CD14-positive monocyte (primary cell): ENCODE results near the gene ENOSF1. TPM values are rescaled to one million over a fixed set of nuclear protein-coding genes. Genes with fewer than 3 reads are reported as not detected.

Source experiments
- DNase-seq, 3 donors: peaks; one replicate each; pipeline ENCODE4 v3.0.0-alpha.2; 2011 to 2022
- H2AFZ ChIP-seq: 2 replicates; pipeline ENCODE4 v1.6.0; 2012; ENCODE audit warnings: mild to moderate bottlenecking, low read depth, low read length, inconsistent platforms; ENCODE audit not compliant: insufficient read depth, poor library complexity, severe bottlenecking
- H3K27ac ChIP-seq, 2 donors: 1 replicate in 1 of 2; 2 replicates in 1 of 2; pipeline ENCODE4 v1.5.1; 2012 to 2013; ENCODE audit warnings: low read length in 2 of 2, control low read depth in 1 of 2, inconsistent platforms in 1 of 2, low read depth in 1 of 2, mild to moderate bottlenecking in 1 of 2
- H3K27me3 ChIP-seq, 2 donors: one replicate each; pipeline versions ENCODE4 v1.6.0 to v1.6.1; 2011 to 2013; ENCODE audit warnings: low read length in 2 of 2; ENCODE audit not compliant: control insufficient read depth in 2 of 2, insufficient read depth in 2 of 2
- H3K36me3 ChIP-seq, 2 donors: replicated peaks in 1 of 2; 1 replicate in 1 of 2; 2 replicates in 1 of 2; pipeline versions ENCODE4 v1.5.1 to v1.6.1; 2012 to 2013; ENCODE audit warnings: low read length in 2 of 2, control low read depth in 1 of 2, inconsistent platforms in 1 of 2, mild to moderate bottlenecking in 1 of 2; ENCODE audit not compliant: insufficient read depth in 2 of 2, control insufficient read depth in 1 of 2
- H3K4me1 ChIP-seq, 2 donors: 1 replicate in 1 of 2; 2 replicates in 1 of 2; pipeline versions ENCODE4 v1.5.1 to v1.6.1; 2012 to 2013; ENCODE audit warnings: low read length in 2 of 2, control low read depth in 1 of 2, inconsistent platforms in 1 of 2, mild to moderate bottlenecking in 1 of 2, moderate library complexity in 1 of 2; ENCODE audit not compliant: insufficient read depth in 2 of 2, control insufficient read depth in 1 of 2
- H3K4me2 ChIP-seq: replicated peaks from 2 replicates; pipeline ENCODE3; 2012; ENCODE audit warnings: low read length, moderate library complexity, mild to moderate bottlenecking; ENCODE audit not compliant: poor library complexity, severe bottlenecking; ENCODE audit errors: extremely low read depth
- H3K4me3 ChIP-seq, 3 experiments: fragments of 200-600 bp in 1 of 3; sonication (generic) in 1 of 3; replicated peaks in 1 of 3; 1 replicate in 2 of 3; 2 replicates in 1 of 3; pipeline ENCODE4 v1.5.1; 2011 to 2013; ENCODE audit warnings: low read length in 3 of 3, mild to moderate bottlenecking in 3 of 3, control low read depth in 2 of 3, low read depth in 2 of 3, inconsistent platforms in 1 of 3, moderate library complexity in 1 of 3
- H3K79me2 ChIP-seq: 2 replicates; pipeline ENCODE4 v1.6.0; 2012; ENCODE audit warnings: mild to moderate bottlenecking, control low read depth, inconsistent platforms, low read length, moderate library complexity; ENCODE audit not compliant: insufficient read depth
- H3K9ac ChIP-seq: 2 replicates; pipeline ENCODE4 v1.6.0; 2017; ENCODE audit warnings: low read length, mild to moderate bottlenecking; ENCODE audit not compliant: insufficient read depth, poor library complexity, severe bottlenecking
- H3K9me3 ChIP-seq, 2 donors: replicated peaks in 1 of 2; 1 replicate in 1 of 2; 2 replicates in 1 of 2; pipeline versions ENCODE4 v1.5.1 to v1.6.1; 2012 to 2013; ENCODE audit warnings: low read length in 2 of 2, control low read depth in 1 of 2; ENCODE audit not compliant: control insufficient read depth in 1 of 2, insufficient read depth in 1 of 2
- H4K20me1 ChIP-seq: 2 replicates; pipeline ENCODE4 v1.6.0; 2012; ENCODE audit warnings: mild to moderate bottlenecking, low read length, control low read depth, moderate library complexity; ENCODE audit not compliant: insufficient read depth
- H3K27ac Mint-ChIP-seq, 7 donors: one replicate each; pipeline ENCODE4 v1.8.0; 2020; ENCODE audit warnings: mild to moderate bottlenecking in 7 of 7, mixed read lengths in 7 of 7, moderate library complexity in 6 of 7, inconsistent platforms in 2 of 7
- H3K27me3 Mint-ChIP-seq, 3 donors: one replicate each; pipeline ENCODE4 v1.8.0; 2021 to 2022; ENCODE audit warnings: low read depth in 3 of 3, mild to moderate bottlenecking in 3 of 3, mixed read lengths in 3 of 3, moderate library complexity in 3 of 3, inconsistent platforms in 1 of 3
- H3K36me3 Mint-ChIP-seq, 2 donors: one replicate each; pipeline ENCODE4 v1.8.0; 2020; ENCODE audit warnings: mixed read lengths in 2 of 2, inconsistent platforms in 1 of 2, mild to moderate bottlenecking in 1 of 2
- H3K4me1 Mint-ChIP-seq: one replicate; pipeline ENCODE4 v1.8.0; 2020; ENCODE audit warnings: mild to moderate bottlenecking, mixed read lengths
- H3K4me3 Mint-ChIP-seq, 2 donors: one replicate each; pipeline ENCODE4 v1.8.0; 2020; ENCODE audit warnings: mild to moderate bottlenecking in 2 of 2, mixed read lengths in 2 of 2, moderate library complexity in 1 of 2
- H3K9me3 Mint-ChIP-seq, 7 donors: one replicate each; pipeline ENCODE4 v1.8.0; 2020 to 2022; ENCODE audit warnings: mixed read lengths in 7 of 7, mild to moderate bottlenecking in 6 of 7, moderate library complexity in 6 of 7, inconsistent platforms in 2 of 7
- WGBS: methylation state at CpG from one replicate; pipeline ENCODE4 v1.1.5; 2013; ENCODE audit warnings: missing lambda C conversion rate; ENCODE audit not compliant: insufficient coverage; 5-methylcytosine and 5-hydroxymethylcytosine counted together
- intact Hi-C, 2 donors: fragments of 100-400 bp; cut with micrococcal nuclease; formaldehyde crosslinking; loops; one replicate each; pipeline versions ENCODE4 v1.15.0 to v1.15.1; 2023
- polyA plus RNA-seq, 3 donors: library from polyadenylated mRNA; depleted of rRNA in 1 of 3; unstranded in 2 of 3; stranded (reverse) in 1 of 3; fragments of 300-500 nt in 2 of 3; fragments of >200 nt in 1 of 3; fragmentation: Illumina TruSeq in 2 of 3; gene quantifications; 1 replicate in 2 of 3; 2 replicates in 1 of 3; pipeline ENCODE4 v1.2.3, GENCODE V29; 2012 to 2021
- TF ChIP-seq, protein P1 (sequence below): fragments of 200-600 bp; IDR thresholded peaks from one replicate; pipeline ENCODE4 v1.8.0; 2022; ENCODE audit warnings: antibody characterized with exemption, mild to moderate bottlenecking

The ENOSF1 gene
- polyA plus RNA-seq, 3 donors = 2.2 to 11.6 (median 2.3) TPM

DNA sequence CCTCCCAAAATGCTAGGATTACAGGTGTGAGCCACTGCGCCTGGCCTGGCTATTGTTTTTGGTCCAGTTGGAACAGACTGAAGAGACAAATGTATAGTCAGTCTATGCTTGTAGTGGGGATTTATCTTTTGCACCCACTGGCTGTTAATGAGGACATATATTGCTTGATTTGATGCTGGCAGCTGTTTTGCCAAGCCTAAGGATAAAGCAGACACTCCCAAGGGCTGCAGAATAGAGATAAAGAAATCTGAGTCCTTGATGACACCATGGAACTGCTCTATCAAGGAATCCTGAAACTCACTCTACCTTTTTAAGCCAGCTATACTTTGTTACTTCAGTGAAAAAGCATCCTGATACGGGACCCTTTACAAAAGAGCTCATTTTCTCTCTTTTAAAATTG, 43.1 kb upstream of the ENOSF1 start:
- 100% methylated on average over 1 of the region's 2 CpGs for WGBS
- no peak overlapping the region for H2AFZ ChIP-seq

DNA sequence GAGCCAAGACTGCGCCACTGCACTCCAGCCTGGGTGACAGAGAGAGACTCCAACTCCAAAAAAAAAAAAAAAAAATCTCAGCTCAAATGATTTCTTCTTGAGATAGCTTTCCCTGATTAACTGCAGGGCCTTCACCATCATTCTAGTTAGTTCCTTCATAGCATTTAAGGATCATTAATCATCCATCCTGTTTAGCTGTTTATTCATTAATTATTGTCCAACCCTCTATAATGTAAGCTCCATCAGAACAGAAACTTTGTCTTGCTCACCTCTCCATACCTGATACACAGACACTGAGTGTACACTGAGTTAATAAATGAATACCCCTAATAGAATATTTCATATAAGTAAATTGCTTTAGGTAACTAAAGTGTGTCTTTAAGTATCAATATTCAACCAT, 42.2 kb upstream of the ENOSF1 start:
- Histone ChIP-seq H3K27ac (no peak overlapping the region), H3K9ac (no peak overlapping the region), H2AFZ (no peak overlapping the region), H3K4me3 (no peak overlapping the region), H3K9me3 (no peaks in the 10 kb centered on the region), H3K79me2 (no peaks in the 10 kb centered on the region), H3K36me3 (no peaks in the 10 kb centered on the region), H3K4me1 (no peaks in the 10 kb centered on the region), H4K20me1 (no peaks in the 10 kb centered on the region), H3K4me2 (no peak overlapping the region), H3K27me3 (peaks cover 15 to 53% of the 10 kb centered on the region in 2 donors)
- TF ChIP-seq, protein P1, sequence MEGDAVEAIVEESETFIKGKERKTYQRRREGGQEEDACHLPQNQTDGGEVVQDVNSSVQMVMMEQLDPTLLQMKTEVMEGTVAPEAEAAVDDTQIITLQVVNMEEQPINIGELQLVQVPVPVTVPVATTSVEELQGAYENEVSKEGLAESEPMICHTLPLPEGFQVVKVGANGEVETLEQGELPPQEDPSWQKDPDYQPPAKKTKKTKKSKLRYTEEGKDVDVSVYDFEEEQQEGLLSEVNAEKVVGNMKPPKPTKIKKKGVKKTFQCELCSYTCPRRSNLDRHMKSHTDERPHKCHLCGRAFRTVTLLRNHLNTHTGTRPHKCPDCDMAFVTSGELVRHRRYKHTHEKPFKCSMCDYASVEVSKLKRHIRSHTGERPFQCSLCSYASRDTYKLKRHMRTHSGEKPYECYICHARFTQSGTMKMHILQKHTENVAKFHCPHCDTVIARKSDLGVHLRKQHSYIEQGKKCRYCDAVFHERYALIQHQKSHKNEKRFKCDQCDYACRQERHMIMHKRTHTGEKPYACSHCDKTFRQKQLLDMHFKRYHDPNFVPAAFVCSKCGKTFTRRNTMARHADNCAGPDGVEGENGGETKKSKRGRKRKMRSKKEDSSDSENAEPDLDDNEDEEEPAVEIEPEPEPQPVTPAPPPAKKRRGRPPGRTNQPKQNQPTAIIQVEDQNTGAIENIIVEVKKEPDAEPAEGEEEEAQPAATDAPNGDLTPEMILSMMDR = no peak
- Mint-ChIP-seq H3K27me3 (peaks cover 24 to 42% (median 38%) of the 10 kb centered on the region in 3 donors), H3K9me3 (peaks cover 0 to 3% (median 2%) of the 10 kb centered on the region in 7 donors), H3K4me3 (no peak overlapping the region), H3K27ac (no peak overlapping the region), H3K36me3 (no peaks in the 10 kb centered on the region), H3K4me1 (no peaks in the 10 kb centered on the region)
- WGBS = 100% methylated on average over 1 of the region's 1 CpG
- intact Hi-C loops = no loop called here
- no peak for DNase-seq

More for the DNA sequence above, 43.1 kb upstream of the ENOSF1 start:
- H3K9me3 Mint-ChIP-seq = peaks cover 0 to 7% (median 2%) of the 10 kb centered on the region in 7 donors
- H3K4me3 ChIP-seq = no peak overlapping the region
- H4K20me1 ChIP-seq = no peaks in the 10 kb centered on the region
- H3K27me3 Mint-ChIP-seq = peaks cover 21 to 43% (median 35%) of the 10 kb centered on the region in 3 donors
- TF ChIP-seq, protein P1 = no peak
- H3K36me3 ChIP-seq = no peaks in the 10 kb centered on the region
- no peaks in the 10 kb centered on the region for H3K4me1 Mint-ChIP-seq
- no peaks in the 10 kb centered on the region for H3K36me3 Mint-ChIP-seq
- no peak overlapping the region for H3K4me3 Mint-ChIP-seq
- no peaks in the 10 kb centered on the region for H3K79me2 ChIP-seq
- H3K27ac ChIP-seq = no peak overlapping the region
- intact Hi-C loops = no loop called here
- no peak overlapping the region for H3K4me2 ChIP-seq
- no peaks in the 10 kb centered on the region for H3K9me3 ChIP-seq
- DNase-seq = no peak
- H3K4me1 ChIP-seq = no peaks in the 10 kb centered on the region
- peaks cover 10 to 46% of the 10 kb centered on the region in 2 donors for H3K27me3 ChIP-seq
- H3K27ac Mint-ChIP-seq = no peak overlapping the region
- H3K9ac ChIP-seq = no peak overlapping the region
